ENCODE results near the gene CACNG4. TPM values are rescaled to one million over a fixed set of nuclear protein-coding genes. Genes with fewer than 3 reads are reported as not detected.

Gene CACNG4
- total RNA-seq, 4 donors from 2014 or later = not detected

DNA sequence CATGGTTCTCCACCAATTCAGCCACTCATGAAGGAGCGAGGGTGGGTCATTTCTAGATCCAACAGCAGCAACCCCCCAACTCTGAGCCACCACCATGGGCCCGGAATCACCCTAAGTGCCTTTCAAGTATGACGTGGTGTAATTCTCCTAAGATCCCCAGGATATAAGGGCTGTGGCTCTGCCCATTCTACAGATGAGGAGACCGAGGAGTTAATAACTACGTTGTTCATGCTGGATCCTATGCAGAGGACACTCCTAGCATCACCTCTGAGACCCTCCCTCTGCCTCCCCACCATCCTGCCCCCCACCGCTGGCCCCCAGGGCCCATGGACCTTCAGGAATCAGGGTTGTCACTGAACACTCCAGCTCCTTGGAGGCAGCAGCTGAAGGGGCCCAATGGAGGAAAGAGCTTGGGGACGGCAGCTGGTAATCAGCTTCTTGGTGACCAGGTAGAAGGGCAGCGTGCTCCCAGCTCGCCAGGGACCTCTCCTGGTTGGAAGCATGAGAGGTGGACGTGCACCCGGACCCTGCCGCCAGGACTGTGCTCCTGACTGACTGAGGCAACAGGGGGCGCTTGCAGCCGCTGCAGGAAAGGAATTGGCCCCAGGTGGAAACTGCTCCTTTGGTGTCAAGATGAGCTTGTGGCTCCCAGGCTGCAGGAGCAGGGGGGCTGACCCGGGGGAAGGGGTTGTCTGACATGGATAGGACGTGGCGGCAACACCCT is 51.7 kb downstream of the CACNG4 start:
- DNase-seq (no peak), ATAC-seq (no peak)
- no peaks in the 10 kb centered on the region for H3K27me3 ChIP-seq
- in situ Hi-C loops (cut with MboI; ENCODE audit: low sequenced_read_pairs in 4 of 4) (no loop called here), intact Hi-C loops (cut with DNase I; ENCODE audit: low total_unique reads) (no loop called here)
- no peak overlapping the region for H3K27ac ChIP-seq
- H3K9me3 ChIP-seq = no peaks in the 10 kb centered on the region
- H3K4me1 ChIP-seq = peaks cover 0 to under 1% of the 10 kb centered on the region in 2 donors
- H3K4me3 ChIP-seq = no peak overlapping the region
- no peak for TF ChIP-seq POLR2A (IDR thresholded peaks at IDR 0.05)
- TF ChIP-seq, protein P1, sequence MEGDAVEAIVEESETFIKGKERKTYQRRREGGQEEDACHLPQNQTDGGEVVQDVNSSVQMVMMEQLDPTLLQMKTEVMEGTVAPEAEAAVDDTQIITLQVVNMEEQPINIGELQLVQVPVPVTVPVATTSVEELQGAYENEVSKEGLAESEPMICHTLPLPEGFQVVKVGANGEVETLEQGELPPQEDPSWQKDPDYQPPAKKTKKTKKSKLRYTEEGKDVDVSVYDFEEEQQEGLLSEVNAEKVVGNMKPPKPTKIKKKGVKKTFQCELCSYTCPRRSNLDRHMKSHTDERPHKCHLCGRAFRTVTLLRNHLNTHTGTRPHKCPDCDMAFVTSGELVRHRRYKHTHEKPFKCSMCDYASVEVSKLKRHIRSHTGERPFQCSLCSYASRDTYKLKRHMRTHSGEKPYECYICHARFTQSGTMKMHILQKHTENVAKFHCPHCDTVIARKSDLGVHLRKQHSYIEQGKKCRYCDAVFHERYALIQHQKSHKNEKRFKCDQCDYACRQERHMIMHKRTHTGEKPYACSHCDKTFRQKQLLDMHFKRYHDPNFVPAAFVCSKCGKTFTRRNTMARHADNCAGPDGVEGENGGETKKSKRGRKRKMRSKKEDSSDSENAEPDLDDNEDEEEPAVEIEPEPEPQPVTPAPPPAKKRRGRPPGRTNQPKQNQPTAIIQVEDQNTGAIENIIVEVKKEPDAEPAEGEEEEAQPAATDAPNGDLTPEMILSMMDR (IDR thresholded peaks at IDR 0.05 in 4 of 5, conservative IDR thresholded peaks at IDR 0.05 in 1 of 5) = no peak
- H3K36me3 ChIP-seq = no peaks in the 10 kb centered on the region

DNA sequence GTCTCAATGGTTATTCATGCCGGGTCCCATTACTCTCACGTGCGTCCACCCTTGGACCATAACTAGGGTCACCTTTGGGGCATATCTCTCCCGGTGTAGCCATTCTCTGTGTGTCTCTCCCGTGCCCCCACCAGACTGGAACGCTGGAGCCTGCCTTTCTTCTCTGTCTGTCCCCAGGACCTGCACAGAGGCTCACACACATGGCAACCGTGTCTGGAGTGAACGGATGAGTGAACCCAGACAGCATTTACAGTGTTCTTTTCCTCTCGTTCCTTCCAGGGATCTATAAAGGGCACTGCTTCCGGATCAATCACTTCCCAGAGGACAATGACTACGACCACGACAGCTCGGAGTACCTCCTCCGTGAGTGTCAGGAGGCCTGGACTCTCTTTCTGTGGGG is 53.4 kb downstream of the CACNG4 start:
- in situ Hi-C loops (cut with MboI; ENCODE audit: low sequenced_read_pairs in 4 of 4) = no loop called here
- H3K4me3 ChIP-seq = no peak overlapping the region
- no peak for ATAC-seq
- intact Hi-C loops (cut with DNase I; ENCODE audit: low total_unique reads) = no loop called here
- H3K27ac ChIP-seq = no peak overlapping the region
- no peaks in the 10 kb centered on the region for H3K36me3 ChIP-seq
- no peaks in the 10 kb centered on the region for H3K27me3 ChIP-seq
- H3K4me1 ChIP-seq = peaks cover 0 to 13% of the 10 kb centered on the region in 2 donors
- no peaks in the 10 kb centered on the region for H3K9me3 ChIP-seq
- no peak for TF ChIP-seq POLR2A (IDR thresholded peaks at IDR 0.05)
- TF ChIP-seq, protein P1 (IDR thresholded peaks at IDR 0.05 in 4 of 5, conservative IDR thresholded peaks at IDR 0.05 in 1 of 5) = no peak
- no peak for DNase-seq

DNA sequence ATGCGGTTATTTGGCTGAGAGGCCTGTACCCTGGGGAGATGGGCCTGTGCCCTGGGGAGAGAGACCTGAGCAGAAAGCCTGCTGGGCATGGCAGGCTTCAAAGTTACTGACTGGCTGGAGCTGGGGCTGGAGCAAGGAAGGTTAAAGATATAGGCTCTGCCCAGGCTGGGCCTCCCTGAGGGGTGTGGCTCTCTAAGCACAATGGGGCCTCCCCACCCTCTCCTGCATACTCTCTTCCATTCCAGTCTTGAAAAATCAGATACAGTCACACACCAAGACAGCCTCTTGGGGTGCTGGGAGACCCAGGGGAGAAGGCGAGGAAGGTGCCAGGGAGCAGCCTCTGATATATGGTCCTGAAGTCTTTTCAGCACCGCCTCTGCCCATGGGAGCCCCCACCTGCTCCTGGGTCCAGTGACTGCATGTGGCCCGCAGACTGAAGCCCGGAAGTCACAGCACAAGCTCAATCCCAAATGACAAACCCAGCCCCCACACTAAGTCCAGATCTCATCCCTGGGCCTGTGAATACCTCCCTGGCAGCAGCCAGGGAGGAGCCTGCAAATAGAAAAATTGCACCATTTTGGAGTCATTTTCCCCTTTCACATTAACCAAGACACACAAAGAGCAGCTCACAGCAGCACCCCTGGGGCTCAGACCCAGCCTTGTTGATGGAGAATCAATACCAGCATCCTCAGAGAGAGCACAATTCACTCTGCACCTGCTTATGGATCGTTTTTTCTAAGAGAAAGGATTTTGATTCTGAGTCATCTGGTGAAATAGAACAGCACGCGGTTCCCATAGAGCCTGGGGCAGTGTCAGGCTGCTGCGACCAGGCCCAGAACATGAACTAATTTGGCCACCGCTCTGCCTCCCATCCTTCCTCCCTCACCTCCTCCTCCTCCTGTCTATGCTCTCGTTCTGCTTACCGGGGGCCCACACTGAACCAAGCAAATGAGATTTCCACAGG is 54.2 kb downstream of the CACNG4 start:
- Histone ChIP-seq H3K9me3 (no peaks in the 10 kb centered on the region), H3K27me3 (no peaks in the 10 kb centered on the region), H3K36me3 (no peaks in the 10 kb centered on the region), H3K4me1 (peaks cover 0 to 13% of the 10 kb centered on the region in 2 donors), H3K27ac (no peak overlapping the region), H3K4me3 (no peak overlapping the region)
- DNase-seq = no peak
- ATAC-seq = no peak
- TF ChIP-seq, protein P1 (IDR thresholded peaks at IDR 0.05 in 4 of 5, conservative IDR thresholded peaks at IDR 0.05 in 1 of 5) = no peak
- TF ChIP-seq POLR2A (IDR thresholded peaks at IDR 0.05) = no peak
- intact Hi-C loops (cut with DNase I; ENCODE audit: low total_unique reads) (no loop called here), in situ Hi-C loops (cut with MboI; ENCODE audit: low sequenced_read_pairs in 4 of 4) (no loop called here)

DNA sequence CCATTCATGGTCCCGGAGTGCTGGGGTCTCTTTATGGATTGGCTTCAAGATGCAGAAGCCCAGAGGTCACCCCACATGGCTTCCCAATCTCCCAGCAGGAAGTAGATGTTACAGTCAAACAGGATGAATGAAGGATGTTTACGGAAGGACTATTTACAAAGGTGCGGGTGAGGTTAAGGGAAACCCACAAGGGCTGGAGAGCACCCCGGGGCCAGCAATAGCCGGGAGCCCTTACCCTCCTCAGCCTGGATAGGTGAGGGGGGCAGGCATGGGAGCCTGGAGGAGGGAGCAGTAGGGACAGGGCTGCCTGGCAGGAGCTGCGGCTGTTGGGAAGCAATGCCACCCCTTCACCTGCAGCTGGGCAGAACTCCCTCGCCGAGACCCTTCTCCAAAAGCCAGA is 55.3 kb downstream of the CACNG4 start:
- no peak for TF ChIP-seq POLR2A (IDR thresholded peaks at IDR 0.05)
- TF ChIP-seq, protein P1 (IDR thresholded peaks at IDR 0.05 in 4 of 5, conservative IDR thresholded peaks at IDR 0.05 in 1 of 5) = no peak
- Histone ChIP-seq H3K36me3 (no peaks in the 10 kb centered on the region), H3K27me3 (no peaks in the 10 kb centered on the region), H3K9me3 (no peaks in the 10 kb centered on the region), H3K27ac (no peak overlapping the region), H3K4me3 (no peak overlapping the region), H3K4me1 (peaks cover 0 to 13% of the 10 kb centered on the region in 2 donors)
- DNase-seq = no peak
- intact Hi-C loops (cut with DNase I; ENCODE audit: low total_unique reads) = no loop called here
- in situ Hi-C loops (cut with MboI; ENCODE audit: low sequenced_read_pairs in 4 of 4) = no loop called here
- no peak for ATAC-seq
